ENCODE results near the gene SLC39A11.
"Not testable (repeated sequence)": the region's sequence is repeated elsewhere in the genome, so short reads cannot be mapped to it uniquely, and the experiment has no call there.

Gene SLC39A11

DNA sequence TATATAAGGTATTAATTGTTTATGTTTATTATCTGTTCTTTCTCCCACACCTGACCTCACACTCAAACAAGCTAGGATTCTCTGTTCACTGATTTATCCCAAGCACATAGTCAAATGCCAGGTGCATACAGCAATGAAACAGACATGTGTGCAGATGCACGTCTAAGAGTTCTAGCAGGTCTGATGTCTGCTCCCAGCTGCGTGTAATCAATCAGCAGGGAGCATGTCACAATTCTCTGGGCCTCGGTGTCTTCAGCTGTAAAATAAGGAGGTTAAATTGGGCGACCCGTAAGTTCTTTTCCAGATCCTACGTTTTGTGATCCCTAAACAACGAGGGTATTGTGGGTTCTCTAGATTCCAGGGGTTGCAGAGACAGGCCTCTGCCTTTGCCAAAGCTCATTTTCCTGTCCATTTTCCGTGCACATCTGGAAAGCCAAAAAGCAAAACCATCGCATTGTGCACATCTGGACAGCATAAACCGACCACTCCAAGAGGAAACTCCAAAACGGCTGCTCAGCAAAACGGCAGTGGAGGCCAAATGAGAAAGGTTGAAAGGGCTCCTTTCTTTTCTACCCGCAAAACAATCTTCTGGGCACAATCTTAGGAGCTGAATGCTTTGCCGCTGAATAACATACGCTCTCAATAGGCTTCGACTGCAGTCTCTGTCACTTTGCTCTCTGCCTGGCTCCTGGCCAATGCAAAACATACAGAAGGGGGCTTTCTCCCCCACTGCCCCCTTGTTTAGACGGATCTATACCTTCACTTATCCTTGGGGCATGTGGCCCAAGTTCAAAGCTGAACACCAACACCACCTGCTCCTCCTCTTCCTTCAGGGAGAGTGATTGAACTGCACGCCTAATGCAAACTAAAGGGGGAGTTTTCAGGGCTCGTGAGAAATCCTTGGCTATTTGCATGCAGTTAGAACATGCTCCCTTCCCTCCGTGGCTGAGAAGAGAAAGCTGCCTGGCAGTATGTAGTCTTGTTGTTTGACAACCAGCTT, 426.3 kb downstream of the SLC39A11 start:
- DNase-seq = no peak

GRCh38 chr17:72662827-72663190, 429.7 kb downstream of the SLC39A11 start:
- no peak for DNase-seq

DNA sequence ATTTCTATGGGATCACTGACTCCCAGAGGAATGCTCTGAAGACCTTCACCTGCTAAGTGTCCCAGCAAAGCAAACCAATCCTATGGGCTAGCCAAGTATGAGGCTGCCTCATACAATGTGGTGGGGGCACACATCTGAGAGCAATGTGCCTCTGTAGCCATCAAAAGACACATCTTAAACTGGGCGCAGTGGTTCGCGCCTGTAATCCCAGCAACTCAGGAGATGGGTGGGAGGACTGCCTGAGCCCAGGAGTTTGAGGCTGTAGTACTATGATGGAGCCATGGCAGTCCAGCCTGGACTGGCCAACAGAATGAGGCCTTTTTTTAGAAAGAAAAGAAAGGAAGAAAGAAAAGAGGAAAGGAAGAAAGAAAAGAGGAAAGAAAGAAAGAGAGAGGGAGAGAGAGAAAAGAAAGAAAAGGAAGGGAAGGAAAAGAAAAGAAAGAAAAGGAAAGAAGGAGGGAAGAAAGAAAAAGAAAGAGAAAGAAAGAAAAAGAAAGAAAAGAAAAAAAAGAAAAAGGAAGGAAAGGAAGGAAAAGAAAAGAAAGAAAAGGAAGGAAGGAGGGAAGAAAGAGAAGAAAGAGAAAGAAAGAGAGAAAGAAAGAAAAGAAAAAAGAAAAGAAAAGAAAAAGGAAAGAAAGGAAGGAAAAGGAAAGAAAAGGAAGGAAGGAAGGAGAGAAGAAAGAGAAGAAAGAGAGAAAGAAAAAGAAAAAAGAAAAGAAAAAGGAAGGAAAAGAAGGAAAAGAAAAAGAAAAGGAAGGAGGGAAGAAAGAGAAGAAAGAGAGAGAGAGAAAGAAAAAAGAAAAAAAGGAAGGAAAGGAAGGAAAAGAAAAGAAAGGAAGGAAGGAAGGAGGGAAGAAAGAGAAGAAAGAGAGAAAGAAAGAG, 430.3 kb downstream of the SLC39A11 start:
- no peak for DNase-seq

DNA sequence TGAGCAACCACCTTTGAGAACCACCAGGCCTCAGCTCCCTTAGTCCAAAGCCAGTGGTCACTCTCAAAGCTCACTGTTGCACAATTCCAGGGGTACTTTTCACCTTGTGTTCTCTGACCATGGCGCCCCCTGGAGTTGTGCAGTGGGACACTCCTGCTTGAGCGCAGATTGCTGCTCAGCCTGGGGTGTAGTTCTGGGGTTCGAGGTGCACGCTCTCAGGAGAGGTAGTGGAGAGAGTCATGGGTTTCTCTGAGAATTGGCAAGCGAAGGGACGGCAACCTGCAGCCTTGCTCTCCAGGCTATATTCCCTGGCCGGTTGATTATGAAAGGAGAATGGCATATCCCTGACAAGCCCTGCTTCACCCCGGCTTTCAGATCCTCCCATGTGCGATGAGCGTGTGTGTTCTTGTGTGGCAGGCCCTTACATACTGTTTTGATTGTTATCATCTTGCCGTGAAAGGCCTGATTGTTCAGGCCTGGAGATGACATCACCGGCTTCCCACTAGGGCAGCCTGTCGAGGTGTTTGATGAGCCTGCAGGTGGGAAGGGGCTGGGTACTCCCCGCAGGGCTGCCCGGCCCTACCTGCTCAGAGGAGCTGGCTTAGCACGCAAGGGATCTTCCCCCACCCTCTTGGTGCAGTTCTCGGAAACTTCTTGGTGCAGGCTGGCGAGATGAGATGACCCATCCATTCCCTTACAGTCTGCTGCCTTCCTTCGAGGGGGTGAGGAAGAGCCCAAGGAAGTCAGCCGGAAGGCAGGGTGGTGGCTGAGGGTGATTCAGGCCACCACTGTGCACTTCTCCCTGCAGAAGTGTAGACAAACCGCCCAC, 431.2 kb downstream of the SLC39A11 start:
- no peak for DNase-seq

DNA sequence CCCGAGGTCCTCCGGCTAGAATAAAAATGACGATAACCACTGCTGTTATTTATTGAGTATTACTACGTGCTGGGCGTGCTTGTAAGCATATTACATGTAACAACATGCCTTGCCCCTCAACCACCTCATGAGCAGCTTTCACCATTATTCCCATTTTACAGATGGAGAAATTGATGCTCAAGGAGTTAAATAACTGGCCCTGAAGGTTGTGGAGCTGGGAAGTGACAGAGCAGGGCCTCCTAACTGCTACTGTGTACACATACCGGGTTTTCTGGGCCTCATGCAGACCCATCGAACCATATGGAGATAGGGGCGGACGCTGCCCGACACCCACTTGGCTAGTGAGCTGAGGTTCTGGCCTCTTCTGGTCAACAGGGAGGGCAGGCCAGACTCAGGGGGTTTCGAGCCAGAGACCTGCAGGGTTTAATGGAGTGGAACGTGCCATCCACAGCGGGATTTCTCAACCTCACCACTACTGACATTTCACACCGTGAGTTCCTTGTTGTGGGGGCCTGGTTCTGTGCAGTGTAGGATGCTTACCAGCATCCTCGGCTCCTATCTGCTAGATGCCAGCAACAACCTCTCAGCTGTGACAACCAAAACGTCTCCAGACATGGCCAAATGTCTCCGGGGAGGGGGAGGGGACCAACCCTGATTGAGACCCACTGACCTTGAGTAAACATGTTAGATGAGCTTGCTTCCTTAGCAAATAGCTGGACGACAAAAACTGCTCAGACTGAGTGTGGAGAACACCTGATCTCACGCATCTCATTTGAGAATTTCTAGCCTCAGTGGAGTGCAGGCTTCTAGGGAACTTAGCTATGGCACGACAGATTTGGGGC, 432.0 kb downstream of the SLC39A11 start:
- DNase-seq = no peak

DNA sequence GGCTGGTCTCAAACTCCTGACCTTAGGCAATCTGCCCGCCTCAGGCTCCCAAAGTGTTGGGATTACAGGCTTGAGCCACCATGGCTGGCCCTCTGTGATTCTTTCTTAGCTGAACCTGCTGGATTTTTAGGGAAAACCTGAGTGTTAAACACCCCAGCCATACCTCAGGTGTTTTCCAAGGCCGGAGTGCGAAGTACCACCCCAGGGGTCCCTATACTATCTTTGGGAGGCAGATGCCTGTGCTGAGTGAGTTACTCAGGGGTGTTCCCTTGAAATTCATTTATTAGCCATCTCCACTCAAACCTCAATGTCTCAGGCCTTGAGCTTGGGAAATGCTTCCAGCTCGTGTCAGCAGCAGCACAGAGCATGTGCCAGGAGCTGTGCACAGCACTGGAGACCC, 432.7 kb downstream of the SLC39A11 start:
- no peak for DNase-seq

DNA sequence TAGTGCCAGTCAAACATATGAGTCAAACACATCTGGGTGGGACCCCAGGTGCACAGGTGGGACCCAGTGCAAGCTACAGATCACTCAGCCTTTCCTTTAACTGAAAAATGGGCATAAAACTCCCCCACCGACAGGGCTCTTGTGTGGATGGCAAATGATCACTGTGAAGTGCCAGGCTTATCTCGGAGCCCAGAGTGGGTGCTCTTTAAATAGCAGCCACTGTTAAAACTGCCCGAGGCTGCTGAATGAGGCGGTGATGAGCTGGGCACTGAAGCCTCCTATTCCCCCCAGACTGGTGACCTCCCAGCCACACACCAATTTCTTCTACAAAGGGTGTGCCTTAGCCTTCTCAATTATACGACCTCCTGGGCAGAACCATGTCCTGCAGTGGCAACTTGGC, 433.8 kb downstream of the SLC39A11 start:
- DNase-seq = no peak

DNA sequence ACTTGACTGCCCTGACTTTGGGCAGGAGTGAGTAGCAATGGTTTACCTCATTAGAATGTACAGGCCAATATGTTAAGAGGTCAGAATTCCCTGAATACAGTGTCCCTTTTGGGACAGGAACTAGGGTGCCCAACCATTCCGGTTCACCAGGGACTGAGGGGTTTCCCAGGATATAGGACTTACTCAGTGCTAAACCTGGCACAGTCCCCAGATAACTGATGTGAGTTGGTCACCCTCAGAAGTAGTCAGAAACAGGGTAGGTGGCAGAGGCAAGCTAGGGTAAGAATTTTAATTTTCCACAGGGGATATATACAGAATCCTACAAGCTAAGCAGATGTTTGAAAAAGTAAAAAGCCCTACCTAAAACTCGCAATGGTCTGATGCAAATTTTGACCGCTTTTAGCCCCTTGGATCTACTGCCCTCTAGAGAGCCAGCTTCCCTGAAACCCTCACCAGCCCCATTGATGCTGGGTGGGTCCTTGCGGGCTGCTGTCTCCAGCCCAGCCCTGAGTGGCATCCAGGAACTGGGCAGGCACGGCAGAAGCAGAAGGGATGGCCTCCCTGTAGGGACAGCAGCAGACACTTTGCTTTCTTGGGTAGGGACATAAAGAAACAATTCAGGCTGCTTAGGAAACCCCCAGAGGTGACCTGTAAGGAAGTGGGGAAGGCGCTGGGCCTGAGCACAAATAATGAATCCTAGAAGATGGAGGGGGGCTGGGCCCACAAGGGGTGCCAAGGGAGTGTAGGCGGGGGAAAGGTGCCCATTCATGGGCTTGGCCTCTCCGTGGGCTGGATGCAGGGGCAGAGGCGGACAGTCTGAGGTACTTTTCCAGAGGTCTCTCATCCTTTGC, 434.8 kb downstream of the SLC39A11 start:
- no peak for DNase-seq

DNA sequence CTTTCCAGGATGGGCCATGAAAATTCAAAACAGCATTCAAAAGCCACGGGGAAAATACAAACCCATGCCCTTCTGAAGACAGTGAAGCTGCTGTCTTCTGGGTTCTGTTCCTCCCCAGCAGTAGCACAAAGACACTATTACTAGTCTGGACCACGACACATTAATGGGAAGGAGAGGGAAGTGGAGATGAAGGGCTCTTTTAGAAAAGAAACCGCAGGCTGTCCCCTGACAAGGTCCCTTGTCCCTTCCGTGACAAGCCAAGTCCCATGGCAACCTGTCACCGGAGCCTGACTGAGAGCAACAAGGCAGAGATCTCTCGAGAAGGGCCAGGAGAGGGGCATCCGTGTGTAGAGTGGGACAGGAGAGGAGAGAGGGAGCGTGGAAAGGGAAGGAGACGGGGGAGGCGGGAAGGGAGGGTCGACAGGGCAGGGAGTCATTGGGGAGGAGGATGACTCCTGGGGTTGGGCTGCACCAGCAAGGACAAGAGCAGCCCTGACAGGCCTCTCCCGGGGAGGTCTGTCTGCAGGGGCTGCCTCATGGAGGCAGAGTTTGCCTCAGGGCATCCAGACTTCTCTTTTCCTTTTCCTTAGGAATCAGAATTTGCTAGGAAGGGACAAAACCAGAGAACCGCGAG, 436.2 kb downstream of the SLC39A11 start:
- DNase-seq = no peak

DNA sequence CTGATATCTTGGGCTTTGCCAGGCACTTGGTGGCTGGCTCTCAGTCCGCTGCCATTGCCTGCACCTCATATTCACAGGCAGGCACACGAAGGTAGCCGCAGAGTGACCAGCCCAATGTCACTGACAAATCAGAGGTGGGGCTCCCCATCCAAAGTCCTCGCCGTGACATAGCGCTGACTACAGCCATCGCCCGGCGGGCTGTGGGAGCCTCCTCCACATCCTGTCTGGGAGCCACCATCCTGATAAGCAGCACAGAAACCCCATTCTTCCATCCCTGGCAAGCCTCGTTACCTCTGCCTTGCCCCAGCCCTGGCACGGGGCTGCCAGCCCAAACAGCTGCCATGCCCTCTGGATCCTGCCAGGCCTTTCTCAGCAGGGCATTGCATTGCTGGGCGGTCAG, 437.8 kb downstream of the SLC39A11 start:
- no peak for DNase-seq

DNA sequence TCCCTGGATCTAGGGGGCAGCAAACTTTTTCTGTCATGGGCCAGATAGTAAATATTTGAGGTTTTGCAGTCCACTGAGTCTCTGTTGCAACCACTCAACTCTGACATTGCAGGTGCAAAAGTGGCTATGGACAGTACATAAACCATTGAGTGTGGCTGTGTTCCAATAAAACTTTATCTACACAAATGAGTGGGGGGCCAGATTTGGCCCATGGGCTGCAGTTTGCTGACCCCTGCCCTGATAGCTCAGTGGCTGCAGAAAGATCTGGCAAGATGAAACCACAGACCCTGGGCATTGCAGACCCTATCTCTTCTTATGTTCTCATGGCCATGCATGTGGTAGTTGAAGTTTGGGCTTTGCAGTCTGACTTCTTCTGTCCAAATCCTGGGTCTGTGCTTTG, 440.5 kb downstream of the SLC39A11 start:
- DNase-seq = no peak

DNA sequence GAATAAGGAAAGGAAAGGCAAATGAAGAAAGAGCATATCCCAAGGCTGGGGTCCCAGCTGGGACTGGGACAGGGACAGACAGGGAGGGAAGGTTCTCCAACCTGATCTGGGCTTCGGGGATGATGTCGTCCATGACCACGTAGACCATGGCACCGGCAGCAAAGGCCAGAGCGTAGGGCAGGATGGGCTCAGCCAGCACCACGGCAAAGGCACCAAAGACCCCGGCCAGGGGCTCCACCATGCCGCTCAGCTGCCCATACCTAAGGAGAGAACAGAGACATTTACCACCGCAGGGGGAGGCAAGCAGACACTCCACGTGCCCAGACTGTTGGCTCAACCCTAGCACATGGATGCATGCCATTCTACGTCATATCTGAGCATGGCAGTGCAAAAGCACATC, 443.8 kb downstream of the SLC39A11 start:
- DNase-seq = no peak

GRCh38 chr17:72646176-72646575, 446.3 kb downstream of the SLC39A11 start:
- DNase-seq = no peak

- DNase-seq = no peak
These were observed 448.0 kb downstream of the SLC39A11 start for GRCh38 chr17:72644492-72644891.

DNA sequence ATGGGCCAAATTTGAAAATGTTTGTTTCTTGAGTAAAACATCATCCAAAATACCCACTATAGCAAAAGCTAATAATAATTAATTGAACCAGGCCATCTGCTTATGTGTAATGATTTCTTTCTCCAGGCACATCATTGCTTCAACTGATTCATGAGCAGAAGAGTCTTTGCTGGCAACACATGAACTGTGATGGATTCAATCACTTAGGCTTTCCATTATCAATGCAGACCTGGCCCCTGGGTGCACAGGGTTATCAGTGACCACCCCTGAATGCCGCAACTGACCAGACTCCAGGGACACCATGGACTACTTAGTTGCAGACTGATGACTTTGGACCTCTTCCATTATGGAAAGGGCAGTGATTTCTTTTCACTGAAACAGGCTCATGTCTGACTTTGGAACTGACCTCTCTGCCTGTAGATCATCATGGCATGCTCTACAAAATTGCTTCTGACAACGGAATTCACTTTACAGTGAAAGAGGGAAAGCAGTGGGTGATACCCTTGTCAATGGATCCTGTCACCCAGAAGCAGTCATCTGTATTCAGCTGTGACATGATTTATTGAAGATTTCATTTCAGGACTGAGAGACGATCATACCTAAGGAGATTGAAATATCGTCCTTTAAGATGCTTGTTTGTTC, 448.8 kb downstream of the SLC39A11 start:
- no peak for DNase-seq

- no peak for DNase-seq
These were observed 449.8 kb downstream of the SLC39A11 start for GRCh38 chr17:72642720-72643119.

- no peak for DNase-seq
These were observed 451.9 kb downstream of the SLC39A11 start for GRCh38 chr17:72640415-72641165.

DNA sequence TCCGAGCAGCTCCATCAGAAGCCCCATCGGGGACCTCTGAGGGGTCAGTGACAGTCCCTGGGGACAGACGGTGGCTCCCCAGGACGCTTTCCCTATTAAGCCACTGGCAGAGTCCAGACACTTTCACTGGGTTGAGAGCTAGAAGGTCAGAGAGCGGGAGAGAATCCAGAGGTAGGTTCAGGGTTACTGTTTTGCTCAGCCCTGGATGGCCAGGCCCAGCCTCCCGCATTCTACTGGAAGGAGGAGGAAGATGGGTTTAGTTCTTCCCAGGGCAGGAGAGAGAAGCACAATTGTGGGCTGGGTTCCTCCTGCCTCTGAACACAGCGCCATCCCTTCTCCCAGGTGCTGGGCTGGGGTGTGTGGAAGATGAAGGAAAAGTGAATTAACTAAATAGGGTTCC, 452.8 kb downstream of the SLC39A11 start:
- no peak for DNase-seq

DNA sequence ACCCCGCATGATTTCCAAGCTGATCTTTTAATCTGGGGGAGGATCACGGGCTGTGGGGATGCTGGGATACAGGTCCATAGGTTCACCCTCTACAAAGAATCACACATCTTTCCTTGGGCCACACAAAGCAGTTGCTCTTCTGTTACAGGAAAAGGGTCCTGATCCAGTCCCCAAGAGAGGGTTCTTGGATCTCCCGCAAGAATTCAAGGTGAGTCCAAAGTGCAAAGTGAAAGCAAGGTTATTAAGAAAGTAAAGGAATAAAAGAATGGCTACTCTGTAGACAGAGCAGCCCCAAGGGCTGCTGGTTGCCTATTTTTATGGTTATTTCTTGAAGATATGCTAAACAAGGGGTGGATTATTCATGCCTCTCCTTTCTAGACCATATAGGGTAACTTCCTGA, 453.6 kb downstream of the SLC39A11 start:
- not testable (repeated sequence) for DNase-seq

All from inflammatory macrophage treated with lipopolysaccharide for 1 hour (primary cell).